RWPE2 (cell line): ENCODE measurements around the gene BCAS1.
A peak's percentile ranks its signal among the peaks of the same experiment; 100 is the strongest.

ENCODE experiments used
- ATAC-seq: fragments of 200-7000 bp; cut with Tn5 transposase; 3 replicates; pipeline ENCODE4 v1.9.1; 2021; ENCODE audit warnings: low read depth
- DNase-seq: peaks from one replicate; pipeline ENCODE4 v3.0.0-alpha.2; 2020; ENCODE audit warnings: low spot score
- H3K27ac ChIP-seq: fragments of 450-650 bp; 2 replicates; pipeline ENCODE4 v1.5.1; 2017; ENCODE audit warnings: mild to moderate bottlenecking; ENCODE audit not compliant: poor library complexity, severe bottlenecking
- H3K27me3 ChIP-seq: fragments of 250-450 bp; sonication (Bioruptor Pico); 2 replicates; pipeline ENCODE4 v1.5.1; 2021; ENCODE audit warnings: mild to moderate bottlenecking, moderate library complexity; ENCODE audit not compliant: insufficient read depth, poor library complexity, severe bottlenecking
- H3K36me3 ChIP-seq: fragments of 250-450 bp; sonication (Bioruptor Pico); 2 replicates; pipeline ENCODE4 v1.5.1; 2020; ENCODE audit warnings: low read depth, mild to moderate bottlenecking, moderate library complexity
- H3K4me1 ChIP-seq: fragments of 250-450 bp; sonication (Bioruptor Pico); 2 replicates; pipeline ENCODE4 v1.5.1; 2021; ENCODE audit warnings: mild to moderate bottlenecking, moderate library complexity; ENCODE audit not compliant: insufficient read depth, poor library complexity, severe bottlenecking
- H3K4me3 ChIP-seq: fragments of 250-450 bp; sonication (Bioruptor Pico); 2 replicates; pipeline ENCODE4 v1.5.1; 2021; ENCODE audit warnings: mild to moderate bottlenecking, moderate library complexity; ENCODE audit not compliant: severe bottlenecking
- H3K9me3 ChIP-seq: fragments of 250-450 bp; sonication (Bioruptor Pico); 2 replicates; pipeline ENCODE4 v1.5.1; 2021; ENCODE audit warnings: mild to moderate bottlenecking, moderate library complexity; ENCODE audit not compliant: severe bottlenecking
- CTCF ChIP-seq: fragments of 450-650 bp; IDR thresholded peaks from one replicate; pipeline ENCODE4 v1.5.1; 2017; ENCODE audit warnings: mild to moderate bottlenecking, moderate library complexity; ENCODE audit not compliant: poor library complexity, severe bottlenecking

BCAS1 gene

GRCh38 chr20:53964067-53964466, 106.3 kb downstream of the BCAS1 start:
- Histone ChIP-seq H3K4me1 (no peaks in the 10 kb centered on the region), H3K27ac (no peak overlapping the region), H3K4me3 (no peak overlapping the region), H3K36me3 (no peaks in the 10 kb centered on the region), H3K9me3 (no peaks in the 10 kb centered on the region), H3K27me3 (no peaks in the 10 kb centered on the region)
- no peak for TF ChIP-seq CTCF
- no peak for DNase-seq
- peak; percentile 64; the same call in 2 of the 3 replicates for ATAC-seq

- no peak for DNase-seq
- Histone ChIP-seq H3K4me1 (no peaks in the 10 kb centered on the region), H3K27me3 (no peaks in the 10 kb centered on the region), H3K9me3 (no peaks in the 10 kb centered on the region), H3K27ac (no peak overlapping the region), H3K36me3 (no peaks in the 10 kb centered on the region), H3K4me3 (no peak overlapping the region)
- TF ChIP-seq CTCF = no peak
- no peak for ATAC-seq
Observed at GRCh38 chr20:53963635-53964034, 106.8 kb downstream of the BCAS1 start.

- Histone ChIP-seq H3K9me3 (no peaks in the 10 kb centered on the region), H3K4me1 (no peaks in the 10 kb centered on the region), H3K36me3 (no peaks in the 10 kb centered on the region), H3K27me3 (no peaks in the 10 kb centered on the region), H3K27ac (no peak overlapping the region), H3K4me3 (no peak overlapping the region)
- DNase-seq = no peak
- no peak for TF ChIP-seq CTCF
- ATAC-seq = no peak
Observed at GRCh38 chr20:53962388-53962787, 108.0 kb downstream of the BCAS1 start.

DNA sequence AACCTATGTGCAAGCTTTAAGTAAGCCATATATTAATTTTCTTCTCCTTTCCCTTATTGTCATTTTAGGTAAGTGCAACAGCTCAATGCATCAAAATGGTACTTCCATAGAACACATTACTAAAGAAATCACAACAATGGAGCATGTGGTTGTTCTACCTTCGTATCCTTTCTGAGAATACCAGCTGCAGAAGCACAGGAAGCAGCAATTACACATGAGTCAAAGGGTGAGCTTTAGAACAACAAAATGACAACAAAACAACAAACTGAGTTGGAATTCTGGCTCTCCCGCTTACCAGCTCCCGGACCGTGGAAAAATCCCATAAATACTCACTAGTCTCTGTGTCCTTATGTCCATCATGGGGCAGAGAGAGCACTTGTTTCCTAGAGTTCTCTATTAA, 108.9 kb downstream of the BCAS1 start:
- TF ChIP-seq CTCF = no peak
- no peaks in the 10 kb centered on the region for H3K4me1 ChIP-seq
- ATAC-seq = no peak
- H3K27me3 ChIP-seq = no peaks in the 10 kb centered on the region
- DNase-seq = no peak
- no peak overlapping the region for H3K27ac ChIP-seq
- no peaks in the 10 kb centered on the region for H3K9me3 ChIP-seq
- H3K4me3 ChIP-seq = no peak overlapping the region
- no peaks in the 10 kb centered on the region for H3K36me3 ChIP-seq

DNA sequence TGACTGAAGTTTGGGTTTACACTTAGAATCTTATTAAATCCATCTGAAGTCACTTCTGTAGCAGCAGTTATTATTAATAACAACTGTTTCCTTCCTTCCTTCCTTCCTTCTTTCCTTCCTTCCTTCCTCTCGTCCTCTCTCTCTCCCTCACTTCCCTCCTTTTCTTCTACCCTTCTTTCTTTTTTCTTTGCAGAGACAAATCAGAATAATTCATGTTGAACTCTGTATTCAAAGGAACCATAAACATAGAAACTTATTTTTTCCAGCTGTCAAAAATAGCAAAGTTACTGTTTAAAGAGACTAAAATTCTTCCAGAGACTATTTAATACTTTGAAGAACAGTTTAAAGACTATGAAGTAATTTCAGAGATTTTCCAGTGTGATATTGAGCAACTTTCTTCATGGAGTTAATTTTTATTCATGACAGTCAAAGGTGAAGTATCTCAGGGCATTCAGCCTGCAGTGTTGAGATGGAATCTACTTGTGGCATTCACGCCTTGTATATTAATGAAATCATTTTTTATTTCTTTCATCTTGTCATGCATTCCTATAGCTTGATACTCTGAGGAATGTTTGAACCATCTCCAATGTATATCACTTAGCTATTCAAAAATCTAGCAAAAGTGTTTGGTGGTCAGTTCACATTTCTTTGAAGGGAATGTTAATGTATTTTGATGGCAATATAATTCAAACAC, 109.7 kb downstream of the BCAS1 start:
- no peak for TF ChIP-seq CTCF
- Histone ChIP-seq H3K9me3 (no peaks in the 10 kb centered on the region), H3K4me3 (no peak overlapping the region), H3K27ac (no peak overlapping the region), H3K4me1 (no peaks in the 10 kb centered on the region), H3K36me3 (no peaks in the 10 kb centered on the region), H3K27me3 (no peaks in the 10 kb centered on the region)
- ATAC-seq (peak; percentile 31; the same call in 2 of the 3 replicates), DNase-seq (no peak)
